ENCODE results near the gene REV1. TPM values are rescaled to one million over a fixed set of nuclear protein-coding genes. Genes with fewer than 3 reads are reported as not detected.
A peak's percentile ranks its signal among the peaks of the same experiment; 100 is the strongest.
"Not testable (repeated sequence)": the region's sequence is repeated elsewhere in the genome, so short reads cannot be mapped to it uniquely, and the experiment has no call there.

The REV1 gene
- total RNA-seq, 2 experiments from 2014 or later, result 37.7 to 41.8 TPM

DNA sequence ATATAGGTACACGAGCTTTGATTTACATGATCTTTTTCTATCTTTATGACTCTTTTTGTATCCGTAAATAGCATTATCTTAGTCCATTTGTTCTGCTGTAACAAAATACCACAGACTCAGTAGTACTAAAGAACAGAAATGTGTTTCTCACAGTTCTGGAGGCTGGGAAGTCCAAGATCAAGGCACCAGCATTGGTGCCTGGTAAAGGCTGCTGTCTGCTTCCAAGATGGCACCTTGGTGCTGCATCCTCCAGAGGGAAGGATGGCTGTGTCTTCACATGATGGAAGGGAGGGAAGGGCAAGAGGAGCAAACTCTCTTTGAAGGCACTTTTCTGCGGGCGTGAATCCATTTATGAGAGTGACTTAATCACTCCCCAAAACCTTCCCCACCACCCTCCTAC, 116.7 kb downstream of the REV1 start:
- peaks cover 2% of the 10 kb centered on the region for H3K9me3 Mint-ChIP-seq (ENCODE audit: low read depth)
- DNase-seq, result no peak
- no peak overlapping the region for H3K4me3 Mint-ChIP-seq
- no peak overlapping the region for H3K27ac Mint-ChIP-seq
- peaks cover 68% of the 10 kb centered on the region for H3K36me3 Mint-ChIP-seq
- H3K27me3 Mint-ChIP-seq, result no peaks in the 10 kb centered on the region
- no peak for ATAC-seq
- peaks cover 19% of the 10 kb centered on the region for H3K4me1 Mint-ChIP-seq
- CTCF ChIA-PET, result no interaction called here

DNA sequence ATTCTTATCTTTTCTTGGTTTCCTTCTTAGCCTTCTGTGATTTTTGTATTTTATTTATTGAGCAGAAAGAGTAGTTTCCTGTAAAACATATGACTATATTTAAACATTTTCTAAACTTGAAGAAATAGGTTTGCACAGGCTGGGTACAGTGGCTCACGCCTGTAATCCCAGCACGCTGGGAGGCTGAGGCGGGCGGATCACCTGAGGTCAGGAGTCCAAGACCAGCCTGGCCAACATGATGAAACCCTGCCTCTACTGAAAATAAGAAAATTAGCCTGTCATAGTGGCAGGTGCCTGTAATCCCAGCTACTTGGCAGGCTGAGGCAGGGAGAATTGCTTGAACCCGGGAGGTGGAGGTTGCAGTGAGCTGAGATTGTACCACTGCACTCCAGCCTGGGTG, 121.0 kb downstream of the REV1 start:
- H3K4me3 Mint-ChIP-seq; ATAC-seq; H3K9me3 Mint-ChIP-seq (ENCODE audit: low read depth); CTCF ChIA-PET; DNase-seq; H3K27ac Mint-ChIP-seq; H3K27me3 Mint-ChIP-seq; H3K4me1 Mint-ChIP-seq: not testable (repeated sequence)
- H3K36me3 Mint-ChIP-seq, result peaks cover 66% of the 10 kb centered on the region

DNA sequence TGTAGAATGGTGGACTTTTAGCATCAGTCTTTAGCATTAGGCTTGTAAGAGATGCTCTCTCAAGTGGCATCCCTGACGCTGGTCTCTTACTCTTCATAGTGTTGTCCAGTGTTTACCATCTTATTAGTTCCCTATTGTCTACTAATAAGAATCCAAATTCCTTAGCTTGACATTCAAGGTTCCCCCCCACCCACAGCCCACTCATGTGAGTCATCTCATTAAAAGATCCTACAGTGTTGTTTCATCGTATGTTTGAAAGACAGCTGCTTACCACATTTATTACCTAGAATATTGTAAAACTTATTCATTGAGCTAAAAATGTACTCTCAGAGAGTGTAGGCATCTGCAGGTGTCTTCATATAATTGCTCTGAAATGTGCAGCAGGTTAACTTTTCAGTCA, 124.2 kb downstream of the REV1 start:
- CTCF ChIA-PET, result interaction anchor here (0.9 to 1.2 kb wide), 2 partner anchors 9 to 38 kb away, joined by 3 to 4 read pairs; no protein-coding TSS in a partner anchor
- ATAC-seq (no peak), DNase-seq (no peak)
- no peaks in the 10 kb centered on the region for H3K27me3 Mint-ChIP-seq
- peaks cover 4% of the 10 kb centered on the region for H3K4me1 Mint-ChIP-seq
- H3K36me3 Mint-ChIP-seq, result peaks cover 56% of the 10 kb centered on the region
- H3K4me3 Mint-ChIP-seq, result no peak overlapping the region
- H3K27ac Mint-ChIP-seq, result no peak overlapping the region
- no peaks in the 10 kb centered on the region for H3K9me3 Mint-ChIP-seq (ENCODE audit: low read depth)

DNA sequence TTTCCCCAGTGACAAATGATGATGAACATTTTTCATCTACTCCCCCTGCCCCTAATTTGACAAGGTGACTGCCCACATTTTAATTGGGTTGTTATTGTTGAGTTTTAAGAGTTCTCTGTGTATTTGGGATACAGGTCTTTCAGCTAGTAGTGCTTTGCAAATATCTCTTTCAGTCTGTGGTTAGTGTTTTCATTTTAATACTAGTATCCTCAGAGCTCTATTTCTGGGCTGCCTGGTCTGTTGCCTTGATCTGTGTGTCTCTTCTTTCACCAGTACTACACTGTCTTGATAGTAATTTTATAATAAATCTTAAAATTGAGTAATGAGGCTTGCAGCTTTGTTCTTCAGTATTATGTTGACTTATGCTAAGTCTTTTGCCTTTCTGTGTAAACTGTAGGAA, 133.0 kb downstream of the REV1 start:
- no peak for DNase-seq
- ATAC-seq, result peak; percentile 45
- Mint-ChIP-seq H3K27me3 (no peaks in the 10 kb centered on the region), H3K4me3 (no peak overlapping the region), H3K9me3 (ENCODE audit: low read depth) (no peaks in the 10 kb centered on the region), H3K4me1 (peaks cover 25% of the 10 kb centered on the region), H3K27ac (no peak overlapping the region), H3K36me3 (peaks cover 18% of the 10 kb centered on the region)
- CTCF ChIA-PET, result interaction anchor here (0.7 to 1.1 kb wide), 3 partner anchors 8 to 21 kb away, joined by 3 read pairs; partner anchors contain the start of genes EIF5B and TXNDC9

DNA sequence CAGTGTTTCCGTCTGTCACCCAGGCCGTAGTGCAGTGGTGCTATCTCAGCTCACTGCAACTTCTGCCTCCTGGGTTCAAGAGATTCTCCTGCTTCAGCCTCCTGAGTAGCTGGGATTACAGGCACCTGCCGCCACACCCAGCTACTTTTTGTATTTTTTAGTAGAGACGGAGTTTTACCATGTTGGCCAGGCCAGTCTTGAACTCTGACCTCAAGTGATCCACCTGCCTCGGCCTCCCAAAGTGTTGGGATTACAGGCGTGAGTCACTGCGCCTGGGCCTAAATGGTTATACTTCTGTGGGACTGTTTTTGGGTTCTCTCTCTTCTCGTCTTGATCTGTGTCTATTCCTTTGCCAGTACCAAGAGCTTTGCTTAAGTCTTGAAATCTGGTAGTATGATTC, 135.0 kb downstream of the REV1 start:
- Mint-ChIP-seq H3K36me3 (peaks cover 15% of the 10 kb centered on the region), H3K4me1 (peaks cover 29% of the 10 kb centered on the region)
- DNase-seq; H3K9me3 Mint-ChIP-seq (ENCODE audit: low read depth); H3K27ac Mint-ChIP-seq; ATAC-seq; H3K4me3 Mint-ChIP-seq; H3K27me3 Mint-ChIP-seq; CTCF ChIA-PET: not testable (repeated sequence)

DNA sequence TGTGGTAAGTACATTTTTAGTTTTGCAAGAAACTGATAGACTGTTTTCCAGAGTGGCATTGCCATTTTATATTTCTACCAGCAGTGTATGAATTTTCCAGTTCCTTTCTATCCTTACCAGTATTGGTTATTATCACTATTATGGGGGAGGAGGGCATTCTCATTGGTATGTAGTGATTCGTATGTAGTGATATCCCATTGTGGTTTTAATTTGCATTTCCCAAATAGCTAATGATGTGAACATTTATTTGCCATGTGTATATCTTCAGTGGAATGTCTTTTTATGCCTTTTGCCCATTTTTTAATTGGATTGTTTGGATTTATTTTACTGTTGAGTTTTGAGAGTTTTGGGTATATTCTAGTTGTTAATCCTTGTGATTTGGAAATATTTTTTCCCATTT, 135.7 kb downstream of the REV1 start:
- Mint-ChIP-seq H3K27me3 (no peaks in the 10 kb centered on the region), H3K36me3 (peaks cover 17% of the 10 kb centered on the region), H3K4me1 (peaks cover 33% of the 10 kb centered on the region), H3K9me3 (ENCODE audit: low read depth) (no peaks in the 10 kb centered on the region), H3K27ac (no peak overlapping the region), H3K4me3 (no peak overlapping the region)
- ATAC-seq, result no peak
- CTCF ChIA-PET, result no interaction called here
- no peak for DNase-seq

Other genes with a start within 250 kb of the REV1 start
- gene LYG2, start 234.4 kb downstream of the REV1 start, total RNA-seq, result not detected
- gene LYG1, start 188.8 kb downstream of the REV1 start, total RNA-seq, result 1 to 10 TPM in 1 of 2 experiments, under 1 TPM in 1; 0.98 to 1.8 TPM
- 10 to 100 TPM; 29.0 to 34.1 TPM for gene TXNDC9, start 153.7 kb downstream of the REV1 start, total RNA-seq
- gene EIF5B, start 152.6 kb downstream of the REV1 start, total RNA-seq, result 10 to 100 TPM; 45.0 to 62.1 TPM